NCI-H146 (cell line): ENCODE results near the gene HS3ST4.

Experiments used
- DNase-seq: peaks from one replicate; lab custom pipeline; 2025; lab: John Stamatoyannopoulos, UW

The HS3ST4 gene

GRCh38 chr16:26108836-26109505 lies 417.2 kb downstream of the HS3ST4 start:
- DNase-seq: no peak

- DNase-seq: no peak
These were observed 420.1 kb downstream of the HS3ST4 start for GRCh38 chr16:26111900-26112299.

GRCh38 chr16:26118575-26118974 lies 426.8 kb downstream of the HS3ST4 start:
- no peak for DNase-seq

- DNase-seq: no peak
These were observed 429.0 kb downstream of the HS3ST4 start for GRCh38 chr16:26120729-26121128.

GRCh38 chr16:26128296-26128695 lies 436.5 kb downstream of the HS3ST4 start:
- DNase-seq: no peak

- DNase-seq: no peak
These were observed 438.2 kb downstream of the HS3ST4 start for GRCh38 chr16:26129997-26130396.

GRCh38 chr16:26133416-26134093 lies 441.8 kb downstream of the HS3ST4 start:
- DNase-seq: no peak

- no peak for DNase-seq
These were observed 442.8 kb downstream of the HS3ST4 start for GRCh38 chr16:26134588-26134987.

- no peak for DNase-seq
These were observed 446.2 kb downstream of the HS3ST4 start for GRCh38 chr16:26137956-26138355.

- no peak for DNase-seq
These were observed 447.3 kb downstream of the HS3ST4 start for GRCh38 chr16:26139091-26139490.

- DNase-seq: no peak
These were observed 448.1 kb downstream of the HS3ST4 start for GRCh38 chr16:26139884-26140283.

GRCh38 chr16:26149364-26150190 lies 457.8 kb downstream of the HS3ST4 start:
- no peak for DNase-seq

- DNase-seq: no peak
These were observed 463.5 kb downstream of the HS3ST4 start for GRCh38 chr16:26155221-26155620.

- no peak for DNase-seq
These were observed 465.6 kb downstream of the HS3ST4 start for GRCh38 chr16:26157319-26157718.

- DNase-seq: no peak
These were observed 466.5 kb downstream of the HS3ST4 start for GRCh38 chr16:26158142-26158759.

GRCh38 chr16:26161461-26162180 lies 469.9 kb downstream of the HS3ST4 start:
- DNase-seq: no peak

- DNase-seq: no peak
These were observed 477.7 kb downstream of the HS3ST4 start for GRCh38 chr16:26169473-26169872.

GRCh38 chr16:26175944-26176343 lies 484.2 kb downstream of the HS3ST4 start:
- DNase-seq: no peak

- no peak for DNase-seq
These were observed 485.7 kb downstream of the HS3ST4 start for GRCh38 chr16:26177438-26177837.

GRCh38 chr16:26178298-26178697 lies 486.5 kb downstream of the HS3ST4 start:
- no peak for DNase-seq

GRCh38 chr16:26186091-26186615 lies 494.4 kb downstream of the HS3ST4 start:
- no peak for DNase-seq
